COLO829 (cell line): ENCODE measurements around the gene ADGRG4.

Source experiments
- DNase-seq: peaks from one replicate; pipeline ENCODE4 v3.0.0; 2012; ENCODE audit warnings: low spot score

ADGRG4 gene

DNA sequence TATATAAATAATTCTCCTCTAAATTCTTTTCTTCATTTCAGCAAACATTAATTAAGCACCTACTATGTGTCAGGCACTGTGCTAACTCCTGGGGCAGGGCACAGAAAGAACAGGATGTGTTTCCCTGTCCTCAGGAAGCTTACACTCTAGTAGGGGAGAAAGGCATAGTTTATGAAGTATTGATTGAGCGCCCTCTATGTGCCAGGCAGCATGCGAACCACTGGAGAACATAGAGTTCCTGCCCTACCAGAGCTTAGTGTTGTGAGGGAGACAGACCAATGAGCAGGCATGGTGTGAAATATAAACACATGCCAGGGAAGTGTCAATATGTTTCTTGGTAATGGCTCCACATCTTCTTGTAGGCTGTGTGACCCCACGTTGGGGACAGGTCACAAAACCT is 3.7 kb downstream of the ADGRG4 start:
- DNase-seq = no peak

GRCh38 chrX:136306182-136306581 is 5.4 kb downstream of the ADGRG4 start:
- no peak for DNase-seq

DNA sequence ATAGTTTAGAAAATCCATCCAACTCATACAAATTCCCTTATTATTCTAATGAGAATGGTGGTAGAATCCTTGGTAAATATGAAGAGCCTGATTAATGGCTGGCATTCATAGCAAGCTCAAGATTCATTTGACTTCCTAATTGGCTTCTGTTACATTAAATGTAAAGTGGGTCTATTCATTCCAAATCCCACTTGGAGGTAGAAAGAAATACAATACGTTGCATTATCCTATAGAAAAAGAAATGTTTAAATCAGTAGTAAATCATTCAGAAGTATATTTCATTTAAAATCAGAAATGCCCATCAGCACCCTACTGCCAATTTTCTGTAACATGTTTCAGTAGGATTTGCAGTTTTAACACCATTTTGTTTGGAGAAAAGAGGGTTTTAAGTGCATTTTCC is 6.7 kb downstream of the ADGRG4 start:
- peak; percentile 13 for DNase-seq

DNA sequence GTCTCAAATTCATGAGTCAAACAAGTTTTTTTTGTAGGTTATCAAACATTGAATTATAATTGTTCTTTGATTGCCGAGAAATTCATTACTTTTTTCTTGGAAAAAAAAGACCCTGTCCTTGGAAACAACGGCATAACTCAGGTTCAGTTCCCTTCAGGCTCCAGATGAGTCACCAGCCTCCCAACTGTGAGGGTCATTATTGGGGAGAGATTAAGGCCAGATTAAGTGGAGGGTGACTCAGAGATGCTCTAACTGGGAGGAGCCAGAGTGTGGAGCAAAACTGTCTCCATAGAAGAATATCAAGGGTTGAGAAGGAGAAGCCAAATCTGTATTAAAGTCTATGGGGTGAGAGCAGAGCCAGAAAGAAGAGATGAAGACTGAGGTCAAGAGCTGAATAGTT is 9.6 kb downstream of the ADGRG4 start:
- peak; percentile 84 for DNase-seq

- DNase-seq = no peak
These were observed 17.4 kb downstream of the ADGRG4 start for GRCh38 chrX:136318156-136318555.

DNA sequence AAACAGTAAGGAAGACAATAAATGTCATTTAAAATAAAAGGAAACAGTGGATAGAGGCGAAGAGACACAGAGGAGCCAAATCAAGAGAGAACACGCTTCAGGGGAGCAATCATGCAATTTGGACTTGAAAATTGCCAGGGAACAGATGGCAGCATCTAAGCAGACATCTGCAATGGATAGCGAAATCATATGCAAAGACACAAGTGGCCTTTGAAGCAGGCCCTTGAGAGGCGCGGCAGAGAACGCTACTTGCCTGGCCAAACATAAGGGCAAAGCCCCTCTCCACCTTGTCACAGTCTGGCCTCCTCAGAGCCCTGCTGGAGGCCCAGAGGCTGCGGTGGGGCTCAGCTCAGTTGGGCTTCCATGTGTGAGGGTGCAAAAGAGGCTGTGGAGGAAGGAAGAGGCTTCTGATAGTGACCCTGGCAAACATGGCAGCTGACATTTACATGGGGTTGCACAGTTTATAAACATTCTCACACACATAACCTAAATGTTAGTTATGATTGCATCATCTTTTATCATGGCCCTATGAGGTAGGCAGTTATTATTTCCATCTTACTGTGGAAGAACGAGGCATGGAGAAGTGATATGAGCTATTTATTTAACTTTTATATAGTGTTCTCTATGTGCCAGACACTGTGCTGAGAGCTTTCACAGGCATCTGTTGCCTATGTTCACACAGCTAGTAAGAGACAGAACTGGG is 18.3 kb downstream of the ADGRG4 start:
- DNase-seq = no peak

DNA sequence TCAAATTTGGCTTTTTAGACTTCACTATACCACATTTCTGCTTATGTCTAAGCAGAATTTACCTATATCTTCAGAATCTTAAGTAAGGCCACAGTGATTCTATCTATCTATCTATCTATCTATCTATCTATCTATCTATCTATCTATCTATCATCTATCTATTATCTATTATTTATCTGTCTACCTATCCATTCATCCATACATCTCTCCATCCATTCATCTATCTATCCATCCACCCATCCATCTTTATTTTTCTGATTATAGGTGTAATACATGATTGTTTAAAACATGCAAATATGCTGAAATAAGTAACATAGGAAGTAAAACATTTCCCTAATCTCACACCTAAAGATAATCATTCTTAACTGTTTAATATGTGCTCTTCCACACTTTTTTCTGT is 18.8 kb downstream of the ADGRG4 start:
- no peak for DNase-seq

DNA sequence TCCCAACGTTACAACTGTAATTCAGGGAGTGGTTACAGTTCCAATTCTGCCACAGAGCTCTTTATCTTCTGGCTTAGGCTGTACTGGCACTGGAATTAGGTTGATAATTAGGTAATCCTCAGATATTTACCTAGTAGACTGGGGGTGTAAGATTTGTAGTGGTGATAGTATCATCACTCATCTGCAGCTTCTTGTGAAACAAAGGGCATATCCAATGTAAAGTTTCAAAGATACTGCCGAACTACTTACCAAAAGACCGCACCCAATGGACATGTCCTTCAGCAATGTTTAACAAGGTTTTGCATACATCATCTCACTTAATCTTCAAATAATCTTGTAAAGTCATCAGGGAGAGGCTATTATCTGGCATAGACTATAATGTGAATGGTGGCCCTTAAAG is 20.8 kb downstream of the ADGRG4 start:
- no peak for DNase-seq

DNA sequence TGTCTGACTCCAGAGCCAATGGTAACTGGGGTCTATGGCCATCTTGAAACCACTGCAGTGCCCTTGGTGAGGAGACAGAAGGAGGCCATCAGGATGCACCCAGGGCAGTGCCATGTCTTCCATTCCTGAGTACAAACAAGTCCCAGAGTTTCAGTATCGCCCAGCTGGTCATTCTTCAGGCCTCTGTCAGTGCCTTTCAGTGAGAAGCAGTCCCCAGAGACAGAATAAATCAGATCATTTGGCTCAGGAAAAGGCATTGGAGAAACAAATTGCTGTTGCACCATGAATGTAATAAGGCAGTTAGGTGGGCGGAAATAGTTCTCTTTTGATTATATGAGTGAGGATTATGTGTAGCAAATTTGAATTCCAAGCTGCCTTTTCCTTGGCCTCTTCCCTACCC is 21.3 kb downstream of the ADGRG4 start:
- DNase-seq = peak; percentile 13

GRCh38 chrX:136325377-136325776 is 24.6 kb downstream of the ADGRG4 start:
- DNase-seq = no peak

DNA sequence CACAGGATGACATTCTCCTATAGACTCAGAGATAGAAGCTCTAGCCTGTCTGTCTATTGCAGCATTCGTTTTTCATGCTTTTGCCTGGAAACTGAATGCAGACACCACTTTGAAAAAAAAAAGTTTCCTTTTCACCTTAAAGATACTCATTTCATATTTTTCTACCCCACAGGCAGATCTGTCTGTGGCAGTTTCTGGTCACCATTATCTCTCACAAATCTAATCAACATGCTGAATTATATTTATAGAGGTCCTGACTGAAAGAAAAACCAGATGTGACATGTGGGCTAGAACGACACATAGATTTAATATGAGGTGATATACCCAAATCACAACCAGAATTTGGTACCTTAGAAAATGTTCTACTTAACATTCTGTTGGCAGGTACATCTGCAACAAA is 28.2 kb downstream of the ADGRG4 start:
- DNase-seq = no peak

GRCh38 chrX:136336623-136337022 is 35.9 kb downstream of the ADGRG4 start:
- DNase-seq = no peak

DNA sequence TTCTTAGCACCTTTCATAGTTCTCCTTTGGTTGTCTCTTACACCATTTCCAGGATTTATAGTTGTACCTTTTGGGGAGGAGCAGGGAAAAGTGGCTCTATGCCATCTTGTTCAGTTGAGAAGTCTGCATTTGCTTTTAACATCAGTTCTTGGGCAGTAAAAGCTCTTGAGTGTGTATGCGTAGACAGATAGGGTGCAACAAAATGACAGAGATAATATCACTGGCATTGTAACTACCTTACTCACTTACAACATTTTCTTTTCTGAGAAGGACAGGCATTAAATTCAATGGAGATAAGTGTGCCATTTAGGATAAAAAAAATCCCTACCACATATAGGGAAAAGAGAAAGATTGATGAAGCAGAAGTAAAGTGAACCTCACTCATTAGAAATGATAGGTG is 38.9 kb downstream of the ADGRG4 start:
- DNase-seq = no peak

- no peak for DNase-seq
These were observed 43.6 kb downstream of the ADGRG4 start for GRCh38 chrX:136344320-136344719.

- DNase-seq = no peak
These were observed 45.7 kb downstream of the ADGRG4 start for GRCh38 chrX:136346506-136346905.

DNA sequence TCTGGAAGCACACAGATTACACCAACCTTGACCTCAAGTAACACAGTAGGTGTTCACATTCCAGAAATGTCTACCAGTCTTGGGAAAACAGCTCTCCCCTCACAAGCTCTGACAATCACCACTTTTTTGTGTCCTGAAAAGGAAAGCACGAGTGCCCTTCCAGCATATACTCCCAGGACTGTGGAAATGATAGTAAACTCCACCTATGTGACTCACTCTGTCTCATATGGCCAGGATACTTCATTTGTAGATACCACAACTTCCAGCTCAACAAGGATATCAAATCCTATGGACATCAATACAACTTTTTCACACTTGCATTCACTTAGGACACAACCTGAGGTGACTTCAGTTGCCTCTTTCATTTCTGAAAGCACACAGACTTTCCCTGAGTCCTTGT is 46.9 kb downstream of the ADGRG4 start:
- DNase-seq = no peak

GRCh38 chrX:136353526-136354093 is 52.8 kb downstream of the ADGRG4 start:
- DNase-seq = peak; percentile 21

DNA sequence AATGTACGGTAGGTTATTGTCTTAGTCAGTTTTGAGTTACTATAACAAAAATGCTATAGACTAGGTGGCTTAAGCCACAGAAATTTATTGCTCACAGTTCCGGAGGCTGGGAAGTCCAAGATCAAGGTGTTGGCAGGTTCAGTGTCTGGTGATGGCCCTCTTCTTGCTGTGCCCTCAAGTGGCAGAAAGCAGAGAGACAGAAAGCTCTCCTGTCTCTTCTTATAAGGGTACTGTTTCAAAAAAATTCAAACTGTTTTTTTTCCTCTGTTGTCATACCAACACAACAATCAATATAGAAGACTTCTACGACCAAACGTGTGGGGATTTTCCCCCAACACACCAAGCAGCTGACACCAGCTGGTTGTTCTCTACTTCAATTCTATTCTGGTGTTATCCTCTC is 53.4 kb downstream of the ADGRG4 start:
- no peak for DNase-seq

- no peak for DNase-seq
These were observed 68.6 kb downstream of the ADGRG4 start for GRCh38 chrX:136369377-136369776.

- DNase-seq = no peak
These were observed 76.0 kb downstream of the ADGRG4 start for GRCh38 chrX:136376713-136377112.

DNA sequence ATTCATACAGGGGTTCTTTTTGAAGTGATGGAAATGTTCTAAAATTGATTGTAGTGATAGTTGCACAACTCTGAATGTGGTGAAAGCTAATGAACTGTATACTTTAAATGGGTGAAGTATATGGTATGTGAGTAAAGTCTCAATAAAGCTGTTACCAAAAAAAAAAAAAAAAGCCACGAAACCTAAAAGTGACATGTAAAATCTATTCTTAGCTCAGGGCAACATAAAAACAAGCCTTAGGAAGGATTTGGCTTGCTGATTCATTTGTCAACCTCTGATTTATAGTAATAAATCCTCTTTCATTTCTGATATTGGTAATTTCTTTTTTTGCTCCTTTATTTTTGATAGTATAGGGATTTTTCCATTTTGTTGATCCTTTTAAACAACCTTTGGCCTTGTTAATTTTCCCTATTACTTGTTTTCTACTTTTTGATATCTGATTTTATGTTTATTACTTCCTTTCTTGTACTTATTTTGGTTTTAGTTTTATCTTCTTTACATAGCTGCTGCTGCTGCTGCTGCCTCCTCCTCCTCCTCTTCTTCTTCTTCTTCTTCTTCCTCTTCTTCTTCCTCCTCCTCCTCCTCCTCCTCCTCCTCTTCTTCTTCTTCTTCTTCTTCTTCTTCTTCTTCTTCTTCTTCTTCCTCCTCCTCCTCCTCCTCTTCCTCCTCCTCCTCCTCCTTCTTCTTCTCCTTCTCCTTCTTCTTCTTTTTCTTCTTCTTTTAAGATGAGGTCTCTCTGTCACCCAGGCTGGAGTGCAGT is 79.4 kb downstream of the ADGRG4 start:
- DNase-seq = no peak

- DNase-seq = no peak
These were observed 85.4 kb downstream of the ADGRG4 start for GRCh38 chrX:136386173-136386572.

GRCh38 chrX:136386826-136387225 is 86.1 kb downstream of the ADGRG4 start:
- DNase-seq = no peak
